Astrocyte of the cerebellum (primary cell): Measurements from ENCODE around the gene USP24.
A peak's percentile ranks its signal among the peaks of the same experiment; 100 is the strongest.

ENCODE experiments used
- DNase-seq: peaks from one replicate; pipeline ENCODE4 v3.0.0-alpha.2; 2011; ENCODE audit warnings: low read depth
- H3K4me3 ChIP-seq: 2 replicates; pipeline ENCODE4 v1.5.1; 2011; ENCODE audit warnings: mild to moderate bottlenecking, low read depth, low read length, moderate library complexity
- in situ Hi-C: cut with HindIII; loops from 2 replicates; pipeline ENCODE4 v1.10.0; 2017; ENCODE audit warnings: low sequenced_read_pairs
- TF ChIP-seq, protein P1 (sequence below): IDR thresholded peaks from 2 replicates; pipeline ENCODE4 v1.5.1; 2012; ENCODE audit warnings: low read length, low read depth, moderate library complexity, mild to moderate bottlenecking; ENCODE audit errors: missing control alignments

Gene USP24

DNA sequence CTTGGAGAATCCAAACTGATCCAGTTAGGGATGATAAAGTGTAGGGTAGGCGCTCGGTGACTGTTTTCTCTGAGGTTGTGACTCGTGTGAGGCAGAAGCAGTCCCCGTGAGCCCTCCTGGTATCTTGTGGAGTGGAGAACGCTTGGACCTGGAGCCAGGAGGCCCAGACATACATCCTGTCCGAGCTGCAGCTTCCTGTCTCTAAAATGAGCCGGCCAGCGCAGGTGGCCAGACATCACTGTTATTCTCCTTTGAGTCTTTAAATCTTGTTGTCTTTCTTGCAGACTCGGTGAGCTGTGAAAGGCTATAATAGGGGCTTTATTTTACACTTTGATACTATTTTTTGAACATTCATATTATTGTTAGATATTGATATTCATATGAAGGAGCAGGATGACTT, 163.5 kb downstream of the USP24 start:
- TF ChIP-seq, protein P1, sequence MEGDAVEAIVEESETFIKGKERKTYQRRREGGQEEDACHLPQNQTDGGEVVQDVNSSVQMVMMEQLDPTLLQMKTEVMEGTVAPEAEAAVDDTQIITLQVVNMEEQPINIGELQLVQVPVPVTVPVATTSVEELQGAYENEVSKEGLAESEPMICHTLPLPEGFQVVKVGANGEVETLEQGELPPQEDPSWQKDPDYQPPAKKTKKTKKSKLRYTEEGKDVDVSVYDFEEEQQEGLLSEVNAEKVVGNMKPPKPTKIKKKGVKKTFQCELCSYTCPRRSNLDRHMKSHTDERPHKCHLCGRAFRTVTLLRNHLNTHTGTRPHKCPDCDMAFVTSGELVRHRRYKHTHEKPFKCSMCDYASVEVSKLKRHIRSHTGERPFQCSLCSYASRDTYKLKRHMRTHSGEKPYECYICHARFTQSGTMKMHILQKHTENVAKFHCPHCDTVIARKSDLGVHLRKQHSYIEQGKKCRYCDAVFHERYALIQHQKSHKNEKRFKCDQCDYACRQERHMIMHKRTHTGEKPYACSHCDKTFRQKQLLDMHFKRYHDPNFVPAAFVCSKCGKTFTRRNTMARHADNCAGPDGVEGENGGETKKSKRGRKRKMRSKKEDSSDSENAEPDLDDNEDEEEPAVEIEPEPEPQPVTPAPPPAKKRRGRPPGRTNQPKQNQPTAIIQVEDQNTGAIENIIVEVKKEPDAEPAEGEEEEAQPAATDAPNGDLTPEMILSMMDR: no peak
- in situ Hi-C loops: no loop called here
- no peak overlapping the region for H3K4me3 ChIP-seq
- no peak for DNase-seq

DNA sequence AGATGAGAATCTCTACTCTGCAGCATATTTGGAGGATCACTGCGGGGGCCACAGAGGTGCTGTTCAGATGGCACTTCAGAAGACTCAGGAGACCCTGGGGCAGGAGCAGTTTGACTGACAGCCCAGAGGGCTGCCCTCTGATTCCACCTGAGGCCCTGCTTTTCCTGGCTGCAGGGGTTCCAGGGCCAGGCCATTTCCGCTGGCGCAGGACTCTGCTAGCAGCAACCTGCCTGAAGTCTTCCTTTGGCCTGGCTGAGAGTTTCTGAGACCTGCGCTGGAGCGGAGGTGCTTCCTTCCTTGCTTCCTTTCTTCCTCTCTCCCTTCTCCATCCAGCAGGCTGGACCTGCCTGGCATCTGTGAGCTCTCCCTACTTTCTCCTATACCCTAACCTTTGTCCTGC, 164.0 kb downstream of the USP24 start:
- no peak for DNase-seq
- TF ChIP-seq, protein P1: no peak
- H3K4me3 ChIP-seq: no peak overlapping the region
- in situ Hi-C loops: no loop called here

DNA sequence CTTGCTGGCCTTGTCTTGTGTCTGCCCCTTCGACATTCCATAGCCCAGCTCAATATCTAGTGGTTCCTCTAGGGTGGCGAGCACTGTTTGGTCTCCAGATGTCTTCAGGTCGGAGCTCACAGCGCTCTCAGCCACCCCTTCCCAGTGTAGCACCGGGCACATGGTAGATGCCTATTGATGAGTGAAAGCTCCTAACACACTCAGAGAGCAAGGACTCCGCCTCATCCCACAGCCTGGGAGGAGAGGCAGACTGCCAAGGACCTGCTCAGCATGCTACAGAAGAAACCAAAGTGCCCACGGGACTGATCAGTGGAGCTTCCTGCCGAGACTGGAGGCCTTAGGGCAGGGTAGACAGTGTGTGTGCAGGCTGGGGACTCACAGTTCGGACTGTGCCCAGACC, 164.9 kb downstream of the USP24 start:
- peak; percentile 83 for DNase-seq
- in situ Hi-C loops: no loop called here
- TF ChIP-seq, protein P1: no peak
- H3K4me3 ChIP-seq: no peak overlapping the region

DNA sequence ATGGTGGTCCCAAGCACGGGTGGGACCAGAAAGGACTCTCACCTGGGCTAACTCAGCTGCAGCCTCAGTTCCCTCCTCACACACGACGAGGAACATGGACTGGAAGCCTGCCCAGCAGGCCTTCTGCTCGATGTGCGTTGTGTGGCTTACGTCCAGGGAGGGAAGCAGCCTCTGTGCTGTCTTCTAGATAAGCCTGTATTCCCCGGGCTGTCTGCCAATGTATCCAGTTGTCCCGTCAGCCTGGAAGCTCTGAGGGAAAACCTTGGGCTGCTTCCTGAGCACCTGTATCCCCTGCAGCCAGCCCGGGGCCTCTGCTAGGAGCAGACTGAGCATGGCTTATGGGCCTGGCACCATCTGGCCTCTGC, 165.3 kb downstream of the USP24 start:
- H3K4me3 ChIP-seq: no peak overlapping the region
- no peak for DNase-seq
- in situ Hi-C loops: no loop called here
- TF ChIP-seq, protein P1: no peak

DNA sequence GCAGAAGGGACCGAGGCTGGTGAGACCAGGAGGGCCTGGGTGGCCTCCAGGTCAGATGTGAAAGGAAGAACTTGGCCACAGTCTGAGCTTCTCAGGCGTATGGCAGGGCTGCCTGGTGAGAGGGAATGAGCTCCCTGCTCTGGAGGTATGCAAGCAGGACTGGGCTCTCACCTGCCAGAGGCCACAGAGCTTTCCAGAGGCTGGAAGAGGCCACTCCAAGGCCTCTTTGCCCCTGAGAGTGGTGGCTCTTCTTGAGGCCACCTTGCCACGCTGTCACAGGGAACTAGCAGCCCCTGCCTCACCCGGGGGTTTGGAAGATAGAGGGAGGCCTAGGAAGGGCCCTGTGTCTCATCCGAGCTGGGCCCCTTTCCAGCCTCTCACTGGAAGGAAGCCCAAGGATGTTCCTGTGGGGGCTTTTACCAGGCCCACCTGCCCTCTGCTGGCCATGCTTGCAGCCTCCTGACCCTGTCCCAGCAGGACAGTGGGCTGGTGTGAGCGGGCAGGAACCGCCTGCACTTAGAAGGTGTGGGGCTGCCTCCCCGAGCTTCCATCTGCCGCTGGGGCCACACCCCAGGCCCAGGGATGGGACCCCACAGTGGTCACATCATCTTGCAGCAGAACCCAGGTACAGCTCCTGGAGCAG, 165.8 kb downstream of the USP24 start:
- TF ChIP-seq, protein P1: no peak
- no peak for DNase-seq
- in situ Hi-C loops: no loop called here
- no peak overlapping the region for H3K4me3 ChIP-seq

DNA sequence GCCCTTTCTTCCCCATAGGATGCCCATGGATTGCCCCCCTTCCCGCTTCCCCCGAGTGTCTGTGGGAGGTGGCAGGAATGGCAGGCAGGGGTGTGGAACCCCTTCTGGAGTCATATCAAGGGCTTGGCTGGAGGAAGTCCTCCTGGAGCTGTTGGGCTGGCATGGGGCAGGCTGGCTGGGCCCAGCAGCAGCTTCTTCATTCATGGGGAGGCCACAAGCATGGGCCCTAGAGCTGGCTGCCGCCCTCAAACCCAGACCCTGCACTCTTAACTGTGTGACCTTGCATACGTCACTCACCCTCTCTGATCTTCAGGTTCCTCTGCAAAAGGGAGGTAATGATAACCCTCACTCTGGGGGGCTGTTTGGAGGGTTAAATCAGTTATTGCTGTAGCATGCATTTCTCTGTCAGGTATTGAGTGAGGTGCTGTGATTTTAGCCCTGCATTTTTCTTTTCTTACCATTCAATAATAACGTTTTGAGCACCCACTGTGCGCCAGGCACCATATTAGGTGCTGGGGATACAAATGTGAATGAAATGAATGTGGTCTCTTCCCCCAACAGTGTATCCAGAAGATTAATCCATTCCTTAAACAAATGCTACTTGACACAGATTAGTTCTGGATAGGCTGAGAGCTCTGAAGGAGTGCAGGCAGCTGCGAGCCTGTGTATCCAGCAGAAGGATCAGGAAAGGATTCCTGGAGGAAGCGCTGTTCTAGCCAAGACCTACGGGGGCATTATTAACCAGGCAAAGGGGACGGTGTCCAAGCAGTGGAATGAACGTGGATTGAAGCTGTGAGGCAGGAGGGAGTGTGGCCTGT, 166.5 kb downstream of the USP24 start:
- no peak for DNase-seq
- TF ChIP-seq, protein P1: no peak
- in situ Hi-C loops: no loop called here
- no peak overlapping the region for H3K4me3 ChIP-seq
